ENCODE results near the gene LZTFL1.

LZTFL1 gene

DNA sequence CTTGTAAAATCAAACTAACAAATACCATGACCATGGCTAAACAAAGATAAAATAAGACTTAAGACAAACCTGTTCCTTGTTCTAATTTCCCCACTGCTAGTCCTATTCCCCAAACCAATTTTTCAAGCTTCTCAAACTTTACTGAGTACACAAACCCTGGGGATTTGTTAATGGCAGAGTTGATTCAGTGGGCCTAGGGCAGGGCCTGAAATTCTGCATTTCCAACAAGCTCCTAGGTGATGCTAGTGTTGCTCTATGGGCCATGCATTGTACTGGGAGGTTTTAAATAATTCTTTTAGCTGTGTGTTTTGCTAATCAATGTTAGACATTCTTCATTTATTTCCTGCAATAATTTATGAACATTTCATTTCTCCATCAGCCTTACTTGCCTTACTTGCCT is 31.1 kb upstream of the LZTFL1 start:
- no peak overlapping the region for H3K27ac ChIP-seq
- TF ChIP-seq, protein P1, sequence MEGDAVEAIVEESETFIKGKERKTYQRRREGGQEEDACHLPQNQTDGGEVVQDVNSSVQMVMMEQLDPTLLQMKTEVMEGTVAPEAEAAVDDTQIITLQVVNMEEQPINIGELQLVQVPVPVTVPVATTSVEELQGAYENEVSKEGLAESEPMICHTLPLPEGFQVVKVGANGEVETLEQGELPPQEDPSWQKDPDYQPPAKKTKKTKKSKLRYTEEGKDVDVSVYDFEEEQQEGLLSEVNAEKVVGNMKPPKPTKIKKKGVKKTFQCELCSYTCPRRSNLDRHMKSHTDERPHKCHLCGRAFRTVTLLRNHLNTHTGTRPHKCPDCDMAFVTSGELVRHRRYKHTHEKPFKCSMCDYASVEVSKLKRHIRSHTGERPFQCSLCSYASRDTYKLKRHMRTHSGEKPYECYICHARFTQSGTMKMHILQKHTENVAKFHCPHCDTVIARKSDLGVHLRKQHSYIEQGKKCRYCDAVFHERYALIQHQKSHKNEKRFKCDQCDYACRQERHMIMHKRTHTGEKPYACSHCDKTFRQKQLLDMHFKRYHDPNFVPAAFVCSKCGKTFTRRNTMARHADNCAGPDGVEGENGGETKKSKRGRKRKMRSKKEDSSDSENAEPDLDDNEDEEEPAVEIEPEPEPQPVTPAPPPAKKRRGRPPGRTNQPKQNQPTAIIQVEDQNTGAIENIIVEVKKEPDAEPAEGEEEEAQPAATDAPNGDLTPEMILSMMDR (conservative IDR thresholded peaks at IDR 0.05), result no peak
- TF ChIP-seq ZFX (IDR thresholded peaks at IDR 0.05), result no peak

DNA sequence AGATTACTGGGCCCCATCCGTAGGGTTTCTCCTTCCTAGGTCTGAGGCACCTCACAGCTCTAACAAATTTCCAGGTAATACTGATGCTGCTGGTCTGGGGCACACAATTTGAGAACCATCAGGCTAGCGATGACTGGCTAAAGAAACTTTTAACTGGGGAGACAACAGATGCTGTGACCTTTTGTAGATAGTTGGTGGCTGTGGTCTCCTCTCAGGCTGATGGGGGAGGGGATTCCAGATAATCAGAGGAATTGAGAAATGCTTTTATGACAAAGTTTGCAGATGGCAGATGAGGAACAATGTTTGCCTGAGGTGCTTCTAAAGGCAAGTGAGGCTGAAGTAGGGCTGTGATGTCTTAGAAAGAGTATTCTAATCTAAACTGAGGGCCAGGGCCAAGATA is 30.6 kb upstream of the LZTFL1 start:
- TF ChIP-seq, protein P1 (conservative IDR thresholded peaks at IDR 0.05), result no peak
- no peak for TF ChIP-seq ZFX (IDR thresholded peaks at IDR 0.05)
- H3K27ac ChIP-seq, result no peak overlapping the region

DNA sequence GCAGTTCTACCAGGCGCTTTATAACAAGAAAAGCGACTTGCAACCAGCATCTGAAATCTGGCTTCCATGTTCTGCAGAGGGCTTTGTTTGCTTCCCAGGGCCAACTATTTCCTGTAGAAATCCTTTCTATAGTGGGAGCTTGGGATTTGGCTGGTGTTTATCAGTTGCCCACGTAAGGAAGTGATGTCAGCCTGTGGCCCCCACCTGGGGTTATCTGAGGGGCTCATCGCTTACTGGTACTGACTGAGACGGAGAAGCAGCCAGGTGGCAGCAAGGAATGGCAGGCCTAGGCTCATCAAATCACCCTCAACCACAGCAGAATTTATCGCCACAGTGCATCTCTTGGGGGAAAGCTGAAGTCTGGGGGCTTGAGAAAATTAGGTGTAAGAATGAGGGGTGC is 29.9 kb upstream of the LZTFL1 start:
- TF ChIP-seq, protein P1 (conservative IDR thresholded peaks at IDR 0.05), result no peak
- no peak for TF ChIP-seq ZFX (IDR thresholded peaks at IDR 0.05)
- H3K27ac ChIP-seq, result no peak overlapping the region

DNA sequence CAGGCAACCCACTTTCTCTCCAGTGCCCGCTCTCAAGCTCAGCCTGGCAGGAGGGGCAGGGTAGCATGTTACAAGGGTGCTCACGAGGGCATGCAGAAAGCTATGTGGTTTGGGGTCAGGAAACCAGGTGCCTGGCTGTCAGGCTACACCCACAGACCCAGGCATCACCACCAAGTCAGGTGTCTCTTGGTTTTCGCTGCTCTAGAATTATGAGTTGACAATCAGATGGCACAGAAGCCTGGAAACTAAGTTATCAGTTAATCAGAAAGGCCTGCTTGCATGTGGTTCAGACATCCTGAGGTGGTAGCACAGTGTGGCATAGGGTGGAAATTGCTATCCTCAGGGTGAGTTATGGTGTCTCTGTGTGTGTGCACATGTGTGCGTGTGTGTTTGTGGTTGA is 28.2 kb upstream of the LZTFL1 start:
- no peak overlapping the region for H3K27ac ChIP-seq
- TF ChIP-seq ZFX (IDR thresholded peaks at IDR 0.05), result no peak
- TF ChIP-seq, protein P1 (conservative IDR thresholded peaks at IDR 0.05), result no peak

DNA sequence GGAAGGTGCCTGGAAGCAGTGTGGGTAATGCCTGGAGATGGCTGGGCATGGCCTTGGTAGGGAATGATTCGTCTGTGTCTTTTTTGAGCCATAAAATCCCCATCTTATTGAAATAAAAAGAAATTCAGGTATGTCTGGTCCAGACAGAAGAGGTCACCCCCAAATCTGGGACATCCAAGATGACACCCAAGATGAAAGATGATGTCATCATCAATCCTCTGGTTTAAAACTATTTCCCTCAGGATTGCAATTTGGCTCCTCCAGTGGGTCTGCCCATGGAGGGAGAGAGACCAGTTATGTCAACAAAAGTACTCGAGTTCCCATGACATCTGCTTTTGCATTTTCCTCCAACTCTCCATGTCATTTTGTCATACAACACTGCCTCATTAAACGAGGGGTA is 27.7 kb upstream of the LZTFL1 start:
- no peak overlapping the region for H3K27ac ChIP-seq
- TF ChIP-seq, protein P1 (conservative IDR thresholded peaks at IDR 0.05), result no peak
- no peak for TF ChIP-seq ZFX (IDR thresholded peaks at IDR 0.05)

DNA sequence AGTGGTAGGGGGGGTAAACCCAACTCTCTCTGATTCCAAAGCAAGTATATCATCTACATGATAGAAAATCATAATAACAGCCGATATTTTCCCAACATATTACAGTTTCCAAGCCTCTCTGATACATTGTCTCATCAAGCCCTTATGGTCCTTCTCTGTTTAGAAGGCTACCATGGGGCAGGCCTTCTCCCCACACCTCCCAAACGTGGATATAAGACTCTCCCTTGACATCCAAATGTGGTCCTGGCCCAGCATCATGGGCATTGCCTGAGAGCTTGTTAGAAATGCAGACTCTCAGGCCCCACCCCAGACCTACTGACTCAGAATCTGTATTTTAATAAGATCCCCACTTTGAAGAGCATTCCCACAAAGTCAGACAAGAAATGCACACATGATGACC is 26.7 kb upstream of the LZTFL1 start:
- TF ChIP-seq ZFX (IDR thresholded peaks at IDR 0.05), result no peak
- H3K27ac ChIP-seq, result no peak overlapping the region

DNA sequence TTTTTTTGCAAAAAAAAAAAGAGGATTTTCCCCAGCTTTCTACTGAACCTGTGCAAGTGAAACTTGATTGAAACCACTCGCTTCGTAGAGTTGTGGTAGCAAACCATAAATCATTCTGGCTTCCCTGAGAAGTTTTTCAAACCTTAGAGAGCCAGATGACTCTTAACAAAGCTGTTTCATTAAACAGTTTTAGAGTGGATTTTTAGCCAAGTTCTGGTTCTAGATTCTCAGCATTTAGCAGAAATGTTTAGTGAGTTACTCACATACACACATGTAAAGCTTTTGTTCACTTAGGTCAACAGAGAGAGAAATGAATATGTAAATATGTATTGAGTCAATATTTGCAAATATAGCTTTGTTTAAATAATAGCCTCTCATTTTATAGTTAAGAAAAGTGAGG is 26.3 kb upstream of the LZTFL1 start:
- TF ChIP-seq, protein P1 (conservative IDR thresholded peaks at IDR 0.05), result no peak
- H3K27ac ChIP-seq, result no peak overlapping the region

DNA sequence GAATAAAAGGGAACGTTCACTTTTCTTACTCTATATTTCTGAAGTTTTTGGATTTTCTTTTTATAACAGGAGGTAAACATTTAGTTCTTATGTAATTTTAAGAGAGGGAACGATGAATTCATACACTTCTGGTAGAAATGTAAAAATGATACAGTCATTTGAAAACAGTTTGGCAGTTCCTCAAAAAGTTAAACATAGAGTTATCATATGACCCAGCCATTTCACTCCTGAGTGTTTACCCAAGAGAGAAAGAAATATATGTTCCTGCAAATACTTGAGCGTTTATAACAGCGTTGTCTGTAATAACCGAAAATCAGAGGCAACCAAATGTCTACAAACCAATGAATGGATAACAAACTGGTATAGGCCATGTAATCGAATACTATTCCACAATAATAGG is 23.6 kb upstream of the LZTFL1 start:
- H3K27ac ChIP-seq, result no peak overlapping the region
- no peak for TF ChIP-seq ZFX (IDR thresholded peaks at IDR 0.05)
- TF ChIP-seq, protein P1 (conservative IDR thresholded peaks at IDR 0.05), result no peak
